IgD-negative memory B cell (primary cell): ENCODE measurements around the gene NTN3. TPM values are rescaled to one million over a fixed set of nuclear protein-coding genes. Genes with fewer than 3 reads are reported as not detected.
"Not testable (repeated sequence)": the region's sequence is repeated elsewhere in the genome, so short reads cannot be mapped to it uniquely, and the experiment has no call there.

Source experiments
- H3K27ac Mint-ChIP-seq, 3 donors: one replicate each; pipeline ENCODE4 v1.8.0; 2020 to 2022; ENCODE audit warnings: mild to moderate bottlenecking in 3 of 3, mixed read lengths in 3 of 3, moderate library complexity in 1 of 3
- H3K27me3 Mint-ChIP-seq: one replicate; pipeline ENCODE4 v1.8.0; 2021; ENCODE audit warnings: mixed read lengths
- H3K36me3 Mint-ChIP-seq: one replicate; pipeline ENCODE4 v1.8.0; 2020; ENCODE audit warnings: mild to moderate bottlenecking, mixed read lengths
- H3K4me1 Mint-ChIP-seq, 3 donors: one replicate each; pipeline ENCODE4 v1.8.0; 2020 to 2022; ENCODE audit warnings: mixed read lengths in 3 of 3, mild to moderate bottlenecking in 1 of 3
- H3K4me3 Mint-ChIP-seq, 4 donors: one replicate each; pipeline ENCODE4 v1.8.0; 2020 to 2022; ENCODE audit warnings: mild to moderate bottlenecking in 4 of 4, mixed read lengths in 4 of 4, moderate library complexity in 3 of 4
- H3K9me3 Mint-ChIP-seq, 3 donors: one replicate each; pipeline ENCODE4 v1.8.0; 2020 to 2021; ENCODE audit warnings: mixed read lengths in 3 of 3, mild to moderate bottlenecking in 1 of 3
- polyA plus RNA-seq: library from polyadenylated mRNA; unstranded; fragments of 300-500 nt; fragmentation: Illumina TruSeq; gene quantifications from one replicate; pipeline ENCODE4 v1.2.3, GENCODE V29; 2021

Gene NTN3
- polyA plus RNA-seq, 1 donor from 2014 or later: not detected

- H3K4me3 Mint-ChIP-seq: peak overlapping the region in 1 of 4 donors; percentile 44
- no peaks in the 10 kb centered on the region for H3K27me3 Mint-ChIP-seq
- H3K9me3 Mint-ChIP-seq: no peaks in the 10 kb centered on the region
- peaks cover 8 to 13% (median 11%) of the 10 kb centered on the region in 3 donors for H3K4me1 Mint-ChIP-seq
- peaks cover 5% of the 10 kb centered on the region for H3K36me3 Mint-ChIP-seq
- no peak overlapping the region for H3K27ac Mint-ChIP-seq
Observed at GRCh38 chr16:2432801-2433505, 38.1 kb upstream of the NTN3 start.

GRCh38 chr16:2435236-2435635, 35.9 kb upstream of the NTN3 start:
- Mint-ChIP-seq H3K4me3 (peak overlapping the region in 1 of 4 donors; percentile 8), H3K27ac (peak overlapping the region in 1 of 3 donors; percentile 12), H3K4me1 (peaks cover 11 to 20% (median 13%) of the 10 kb centered on the region in 3 donors)
- H3K27me3 Mint-ChIP-seq, H3K9me3 Mint-ChIP-seq, H3K36me3 Mint-ChIP-seq: not testable (repeated sequence)

- Mint-ChIP-seq H3K27ac (no peak overlapping the region), H3K4me3 (no peak overlapping the region), H3K27me3 (no peaks in the 10 kb centered on the region)
Observed at GRCh38 chr16:2436110-2436509, 35.0 kb upstream of the NTN3 start.

GRCh38 chr16:2437032-2437790, 33.9 kb upstream of the NTN3 start:
- peaks cover 12 to 16% (median 14%) of the 10 kb centered on the region in 3 donors for H3K4me1 Mint-ChIP-seq
- peak overlapping the region in 1 of 3 donors; percentile 53 for H3K27ac Mint-ChIP-seq
- H3K27me3 Mint-ChIP-seq: no peaks in the 10 kb centered on the region
- H3K36me3 Mint-ChIP-seq: peaks cover 5% of the 10 kb centered on the region
- no peaks in the 10 kb centered on the region for H3K9me3 Mint-ChIP-seq
- no peak overlapping the region for H3K4me3 Mint-ChIP-seq

More at GRCh38 chr16:2436110-2436509, 35.0 kb upstream of the NTN3 start:
- peaks cover 5% of the 10 kb centered on the region for H3K36me3 Mint-ChIP-seq
- H3K9me3 Mint-ChIP-seq: no peaks in the 10 kb centered on the region
- peaks cover 12 to 16% (median 14%) of the 10 kb centered on the region in 3 donors for H3K4me1 Mint-ChIP-seq

GRCh38 chr16:2438121-2438520, 33.0 kb upstream of the NTN3 start:
- Mint-ChIP-seq H3K4me3 (peak overlapping the region in 1 of 4 donors; percentile 63), H3K27ac (no peak overlapping the region), H3K27me3 (no peaks in the 10 kb centered on the region), H3K36me3 (peaks cover 5% of the 10 kb centered on the region), H3K4me1 (peaks cover 12 to 16% (median 14%) of the 10 kb centered on the region in 3 donors), H3K9me3 (no peaks in the 10 kb centered on the region)

- peak overlapping the region in 2 of 4 donors; percentile 39 to 67 for H3K4me3 Mint-ChIP-seq
- H3K27me3 Mint-ChIP-seq: no peaks in the 10 kb centered on the region
- peak overlapping the region in 2 of 3 donors; percentile 39 to 83 for H3K27ac Mint-ChIP-seq
- no peaks in the 10 kb centered on the region for H3K9me3 Mint-ChIP-seq
- peaks cover 12 to 16% (median 14%) of the 10 kb centered on the region in 3 donors for H3K4me1 Mint-ChIP-seq
- peaks cover 3% of the 10 kb centered on the region for H3K36me3 Mint-ChIP-seq
Observed at GRCh38 chr16:2439598-2439997, 31.5 kb upstream of the NTN3 start.

- H3K36me3 Mint-ChIP-seq, H3K9me3 Mint-ChIP-seq, H3K27me3 Mint-ChIP-seq, H3K4me3 Mint-ChIP-seq, H3K27ac Mint-ChIP-seq: not testable (repeated sequence)
- H3K4me1 Mint-ChIP-seq: peaks cover 12 to 16% (median 14%) of the 10 kb centered on the region in 3 donors
Observed at GRCh38 chr16:2441143-2441804, 29.8 kb upstream of the NTN3 start.

GRCh38 chr16:2443555-2443954, 27.5 kb upstream of the NTN3 start:
- Mint-ChIP-seq H3K4me3 (no peak overlapping the region), H3K9me3 (no peaks in the 10 kb centered on the region), H3K27ac (no peak overlapping the region), H3K4me1 (peaks cover 14 to 16% (median 14%) of the 10 kb centered on the region in 3 donors), H3K27me3 (no peaks in the 10 kb centered on the region), H3K36me3 (peaks cover 8% of the 10 kb centered on the region)

GRCh38 chr16:2447920-2448583, 23.0 kb upstream of the NTN3 start:
- Mint-ChIP-seq H3K36me3 (peaks cover 11% of the 10 kb centered on the region), H3K27me3 (no peaks in the 10 kb centered on the region), H3K27ac (no peak overlapping the region), H3K4me1 (peaks cover 0 to 2% (median 0%) of the 10 kb centered on the region in 3 donors), H3K4me3 (no peak overlapping the region), H3K9me3 (peaks cover 0 to 2% (median 0%) of the 10 kb centered on the region in 3 donors)

- H3K27me3 Mint-ChIP-seq: no peaks in the 10 kb centered on the region
- peaks cover 0 to 2% (median 0%) of the 10 kb centered on the region in 3 donors for H3K9me3 Mint-ChIP-seq
- H3K4me3 Mint-ChIP-seq: no peak overlapping the region
- H3K27ac Mint-ChIP-seq: peak overlapping the region in 1 of 3 donors; percentile 27
- peaks cover 0 to 2% (median 0%) of the 10 kb centered on the region in 3 donors for H3K4me1 Mint-ChIP-seq
- H3K36me3 Mint-ChIP-seq: peaks cover 13% of the 10 kb centered on the region
Observed at GRCh38 chr16:2449118-2449517, 22.0 kb upstream of the NTN3 start.

- no peak overlapping the region for H3K27ac Mint-ChIP-seq
- H3K27me3 Mint-ChIP-seq: no peaks in the 10 kb centered on the region
- H3K4me1 Mint-ChIP-seq: peaks cover 0 to 2% (median 0%) of the 10 kb centered on the region in 3 donors
- H3K36me3 Mint-ChIP-seq: peaks cover 13% of the 10 kb centered on the region
- peaks cover 0 to 2% (median 0%) of the 10 kb centered on the region in 3 donors for H3K9me3 Mint-ChIP-seq
- H3K4me3 Mint-ChIP-seq: no peak overlapping the region
Observed at GRCh38 chr16:2450535-2450934, 20.6 kb upstream of the NTN3 start.

GRCh38 chr16:2450975-2451381, 20.1 kb upstream of the NTN3 start:
- Mint-ChIP-seq H3K4me1 (peaks cover 0 to 2% (median 0%) of the 10 kb centered on the region in 3 donors), H3K27ac (no peak overlapping the region), H3K36me3 (peaks cover 10% of the 10 kb centered on the region), H3K4me3 (no peak overlapping the region), H3K27me3 (no peaks in the 10 kb centered on the region), H3K9me3 (peaks cover 0 to 2% (median 0%) of the 10 kb centered on the region in 3 donors)

GRCh38 chr16:2451851-2452320, 19.2 kb upstream of the NTN3 start:
- Mint-ChIP-seq H3K9me3 (peaks cover 0 to 2% (median 0%) of the 10 kb centered on the region in 3 donors), H3K4me1 (peaks cover 0 to 2% (median 0%) of the 10 kb centered on the region in 3 donors), H3K27ac (no peak overlapping the region), H3K36me3 (peaks cover 9% of the 10 kb centered on the region), H3K4me3 (no peak overlapping the region), H3K27me3 (no peaks in the 10 kb centered on the region)

GRCh38 chr16:2452650-2453049, 18.4 kb upstream of the NTN3 start:
- Mint-ChIP-seq H3K36me3 (peaks cover 9% of the 10 kb centered on the region), H3K27ac (no peak overlapping the region), H3K9me3 (peaks cover 0 to 2% (median 0%) of the 10 kb centered on the region in 3 donors), H3K27me3 (no peaks in the 10 kb centered on the region), H3K4me3 (no peak overlapping the region), H3K4me1 (peaks cover 0 to 2% (median 0%) of the 10 kb centered on the region in 3 donors)
